ENCODE measurements around the gene ALKAL2. TPM values are rescaled to one million over a fixed set of nuclear protein-coding genes. Genes with fewer than 3 reads are reported as not detected.

The ALKAL2 gene
- total and polyA plus RNA-seq, 2 donors (not counting 1 experiment from before 2014, with no cell fraction given) = 0.17 to 0.58 TPM

DNA sequence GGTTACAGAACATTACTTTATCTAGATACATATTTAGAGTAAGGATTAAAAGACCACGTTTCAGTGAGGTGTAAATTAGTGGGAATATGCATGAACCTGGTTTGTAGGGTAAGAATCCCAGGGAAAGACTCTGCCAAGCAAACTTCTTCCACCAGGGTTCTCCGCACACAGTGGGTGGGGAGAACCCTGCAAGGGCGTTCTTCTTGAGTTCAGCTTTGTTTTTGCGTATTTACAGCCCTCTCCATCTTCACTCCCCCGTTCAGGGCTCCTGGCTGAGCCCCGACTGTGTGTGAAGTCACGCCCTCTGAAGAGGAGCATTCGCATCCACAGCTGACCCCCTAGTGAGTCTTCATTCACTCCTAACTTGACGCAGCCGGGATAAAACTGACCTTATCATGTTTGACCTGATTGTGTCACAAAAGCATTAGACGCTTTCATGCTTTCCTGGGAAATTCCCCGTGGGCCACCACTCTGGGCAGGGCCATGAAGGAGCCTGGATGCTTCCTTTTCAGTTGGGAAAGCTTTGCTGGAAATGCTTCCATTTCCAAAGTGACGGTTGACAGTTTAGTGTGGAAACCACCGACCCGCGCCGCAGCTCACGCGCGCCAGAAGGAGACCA lies 1.0 kb downstream of the ALKAL2 start:
- H3K79me2 ChIP-seq (ENCODE audit: control insufficient read depth, insufficient read depth, low read length) = no peaks in the 10 kb centered on the region
- H3K9ac ChIP-seq (ENCODE audit: insufficient read depth, low read length) = no peak overlapping the region
- peaks cover 3% of the 10 kb centered on the region for H3K4me1 ChIP-seq (ENCODE audit: control insufficient read depth, extremely low read depth, insufficient read depth, low read length)
- TF ChIP-seq EZH2 (IDR thresholded peaks at IDR 0.05; ENCODE audit: low read length, missing control alignments) = no peak
- TF ChIP-seq, protein P1, sequence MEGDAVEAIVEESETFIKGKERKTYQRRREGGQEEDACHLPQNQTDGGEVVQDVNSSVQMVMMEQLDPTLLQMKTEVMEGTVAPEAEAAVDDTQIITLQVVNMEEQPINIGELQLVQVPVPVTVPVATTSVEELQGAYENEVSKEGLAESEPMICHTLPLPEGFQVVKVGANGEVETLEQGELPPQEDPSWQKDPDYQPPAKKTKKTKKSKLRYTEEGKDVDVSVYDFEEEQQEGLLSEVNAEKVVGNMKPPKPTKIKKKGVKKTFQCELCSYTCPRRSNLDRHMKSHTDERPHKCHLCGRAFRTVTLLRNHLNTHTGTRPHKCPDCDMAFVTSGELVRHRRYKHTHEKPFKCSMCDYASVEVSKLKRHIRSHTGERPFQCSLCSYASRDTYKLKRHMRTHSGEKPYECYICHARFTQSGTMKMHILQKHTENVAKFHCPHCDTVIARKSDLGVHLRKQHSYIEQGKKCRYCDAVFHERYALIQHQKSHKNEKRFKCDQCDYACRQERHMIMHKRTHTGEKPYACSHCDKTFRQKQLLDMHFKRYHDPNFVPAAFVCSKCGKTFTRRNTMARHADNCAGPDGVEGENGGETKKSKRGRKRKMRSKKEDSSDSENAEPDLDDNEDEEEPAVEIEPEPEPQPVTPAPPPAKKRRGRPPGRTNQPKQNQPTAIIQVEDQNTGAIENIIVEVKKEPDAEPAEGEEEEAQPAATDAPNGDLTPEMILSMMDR (conservative IDR thresholded peaks at IDR 0.05 in 1 of 2, IDR thresholded peaks at IDR 0.05 in 1 of 2; ENCODE audit: low read depth in 1 of 2, low read length in 2 of 2) = no peak
- no peak overlapping the region for H2AFZ ChIP-seq (ENCODE audit: low read length)
- H3K27ac ChIP-seq (ENCODE audit: insufficient read depth, low read length) = no peak overlapping the region
- no peak for DNase-seq (ENCODE audit: low read depth in 2 of 2)
- H3K9me3 ChIP-seq (ENCODE audit: control insufficient read depth, insufficient read depth, low read depth, low read length) = no peaks in the 10 kb centered on the region
- H3K36me3 ChIP-seq (ENCODE audit: control insufficient read depth, insufficient read depth, low read length) = peaks cover 1% of the 10 kb centered on the region
- H3K27me3 ChIP-seq (ENCODE audit: control insufficient read depth, insufficient read depth, low read length) = peaks cover 6% of the 10 kb centered on the region
- peak overlapping the region in 2 of 4 experiments; percentile 5 to 38 for H3K4me3 ChIP-seq (replicated peaks in 1 of 4; ENCODE audit: control extremely low read depth in 1 of 4, insufficient read depth in 1 of 4, low read depth in 3 of 4, low read length in 4 of 4)
- H3K4me2 ChIP-seq (ENCODE audit: extremely low read depth, insufficient read depth, low read length) = no peak overlapping the region
- H4K20me1 ChIP-seq (ENCODE audit: control insufficient read depth, extremely low read depth, insufficient read depth, low read length) = no peaks in the 10 kb centered on the region

DNA sequence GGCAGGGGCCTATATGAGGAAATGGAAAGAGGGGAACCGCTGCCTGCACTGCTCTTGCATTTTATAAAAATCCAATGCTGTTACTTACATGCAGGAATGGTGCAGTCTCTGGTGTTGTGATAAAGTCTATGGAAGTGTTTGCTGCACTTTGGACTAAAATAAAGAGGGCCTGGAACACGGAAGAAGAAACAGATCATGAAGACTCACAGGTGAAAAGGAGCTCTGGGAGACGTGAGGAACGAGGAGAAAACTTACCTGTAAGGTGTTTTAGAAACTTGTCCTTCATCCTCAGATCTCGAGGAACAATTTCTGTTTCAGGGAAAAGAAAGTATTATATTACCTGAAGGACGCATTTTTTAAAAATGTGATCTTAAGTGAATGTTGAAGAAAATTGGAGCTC lies 1.9 kb downstream of the ALKAL2 start:
- H2AFZ ChIP-seq (ENCODE audit: low read length) = no peak overlapping the region
- H3K9ac ChIP-seq (ENCODE audit: insufficient read depth, low read length) = no peak overlapping the region
- TF ChIP-seq, protein P1 (conservative IDR thresholded peaks at IDR 0.05 in 1 of 2, IDR thresholded peaks at IDR 0.05 in 1 of 2; ENCODE audit: low read depth in 1 of 2, low read length in 2 of 2) = no peak
- no peak for TF ChIP-seq EZH2 (IDR thresholded peaks at IDR 0.05; ENCODE audit: low read length, missing control alignments)
- H3K4me2 ChIP-seq (ENCODE audit: extremely low read depth, insufficient read depth, low read length) = no peak overlapping the region
- no peaks in the 10 kb centered on the region for H4K20me1 ChIP-seq (ENCODE audit: control insufficient read depth, extremely low read depth, insufficient read depth, low read length)
- H3K4me3 ChIP-seq (replicated peaks in 1 of 4; ENCODE audit: control extremely low read depth in 1 of 4, insufficient read depth in 1 of 4, low read depth in 3 of 4, low read length in 4 of 4) = no peak overlapping the region
- no peak for DNase-seq (ENCODE audit: low read depth in 2 of 2)
- H3K27ac ChIP-seq (ENCODE audit: insufficient read depth, low read length) = no peak overlapping the region
- peaks cover 6% of the 10 kb centered on the region for H3K36me3 ChIP-seq (ENCODE audit: control insufficient read depth, insufficient read depth, low read length)
- H3K27me3 ChIP-seq (ENCODE audit: control insufficient read depth, insufficient read depth, low read length) = peaks cover 6% of the 10 kb centered on the region
- peaks cover 3% of the 10 kb centered on the region for H3K4me1 ChIP-seq (ENCODE audit: control insufficient read depth, extremely low read depth, insufficient read depth, low read length)
- H3K79me2 ChIP-seq (ENCODE audit: control insufficient read depth, insufficient read depth, low read length) = no peaks in the 10 kb centered on the region
- H3K9me3 ChIP-seq (ENCODE audit: control insufficient read depth, insufficient read depth, low read depth, low read length) = no peaks in the 10 kb centered on the region

DNA sequence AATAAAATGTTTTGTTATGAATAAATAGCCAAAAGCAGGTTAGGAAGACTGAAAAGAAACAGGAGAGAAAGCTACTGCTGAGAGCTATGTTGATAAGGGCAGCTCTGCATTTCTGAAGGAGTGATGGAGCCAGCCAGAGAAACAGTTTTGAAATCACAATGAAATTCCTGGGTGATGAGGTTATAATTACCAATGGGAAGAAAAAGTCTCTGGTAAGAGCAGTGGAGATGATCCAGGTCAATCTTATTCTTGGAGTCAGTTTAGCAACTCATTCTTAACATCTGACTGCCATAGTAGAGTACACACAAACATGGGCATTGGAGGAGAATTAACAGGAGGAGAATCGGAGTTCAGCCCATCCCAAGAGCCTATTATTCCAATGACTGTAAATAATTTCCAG lies 2.4 kb downstream of the ALKAL2 start:
- peak; percentile 56 to 81 for DNase-seq (ENCODE audit: low read depth in 2 of 2)
- peaks cover 6% of the 10 kb centered on the region for H3K27me3 ChIP-seq (ENCODE audit: control insufficient read depth, insufficient read depth, low read length)
- no peak overlapping the region for H3K27ac ChIP-seq (ENCODE audit: insufficient read depth, low read length)
- H3K79me2 ChIP-seq (ENCODE audit: control insufficient read depth, insufficient read depth, low read length) = no peaks in the 10 kb centered on the region
- no peaks in the 10 kb centered on the region for H4K20me1 ChIP-seq (ENCODE audit: control insufficient read depth, extremely low read depth, insufficient read depth, low read length)
- H3K9me3 ChIP-seq (ENCODE audit: control insufficient read depth, insufficient read depth, low read depth, low read length) = no peaks in the 10 kb centered on the region
- no peak for TF ChIP-seq EZH2 (IDR thresholded peaks at IDR 0.05; ENCODE audit: low read length, missing control alignments)
- TF ChIP-seq, protein P1 (conservative IDR thresholded peaks at IDR 0.05 in 1 of 2, IDR thresholded peaks at IDR 0.05 in 1 of 2; ENCODE audit: low read depth in 1 of 2, low read length in 2 of 2) = no peak
- no peak overlapping the region for H3K4me2 ChIP-seq (ENCODE audit: extremely low read depth, insufficient read depth, low read length)
- no peak overlapping the region for H3K4me3 ChIP-seq (replicated peaks in 1 of 4; ENCODE audit: control extremely low read depth in 1 of 4, insufficient read depth in 1 of 4, low read depth in 3 of 4, low read length in 4 of 4)
- no peak overlapping the region for H2AFZ ChIP-seq (ENCODE audit: low read length)
- peaks cover 3% of the 10 kb centered on the region for H3K4me1 ChIP-seq (ENCODE audit: control insufficient read depth, extremely low read depth, insufficient read depth, low read length)
- H3K36me3 ChIP-seq (ENCODE audit: control insufficient read depth, insufficient read depth, low read length) = peaks cover 9% of the 10 kb centered on the region
- no peak overlapping the region for H3K9ac ChIP-seq (ENCODE audit: insufficient read depth, low read length)
